IPS DF 6.9 (cell line): ENCODE results near the gene ATF7IP.

Experiments
- DNase-seq: peaks from one replicate; pipeline ENCODE4 v3.0.0-alpha.2; 2013; ENCODE audit warnings: low read depth, low spot score
- H3K27ac ChIP-seq: one replicate; pipeline ENCODE4 v1.5.1; 2013; ENCODE audit warnings: low read length, control low read depth
- H3K27me3 ChIP-seq: 2 replicates; pipeline ENCODE4 v1.6.1; 2013; ENCODE audit warnings: mild to moderate bottlenecking, low read length; ENCODE audit not compliant: control insufficient read depth, insufficient read depth
- H3K36me3 ChIP-seq: 2 replicates; pipeline ENCODE4 v1.6.1; 2013; ENCODE audit warnings: low read length; ENCODE audit not compliant: control insufficient read depth, insufficient read depth
- H3K4me1 ChIP-seq: 2 replicates; pipeline ENCODE4 v1.6.1; 2013; ENCODE audit warnings: low read length; ENCODE audit not compliant: control insufficient read depth, insufficient read depth
- H3K4me3 ChIP-seq: 2 replicates; pipeline ENCODE4 v1.5.1; 2013; ENCODE audit warnings: mild to moderate bottlenecking, low read length
- H3K9me3 ChIP-seq: 2 replicates; pipeline ENCODE4 v1.6.1; 2013; ENCODE audit warnings: low read length, inconsistent platforms; ENCODE audit not compliant: control insufficient read depth, insufficient read depth
- WGBS: extraction: QIAGEN DNeasy Blood & Tissue Kit; methylation state at CpG from one replicate; pipeline ENCODE4 v1.1.7; 2013; ENCODE audit warnings: mixed read lengths, missing lambda C conversion rate; ENCODE audit not compliant: insufficient read length, insufficient coverage; 5-methylcytosine and 5-hydroxymethylcytosine counted together

ATF7IP gene

DNA sequence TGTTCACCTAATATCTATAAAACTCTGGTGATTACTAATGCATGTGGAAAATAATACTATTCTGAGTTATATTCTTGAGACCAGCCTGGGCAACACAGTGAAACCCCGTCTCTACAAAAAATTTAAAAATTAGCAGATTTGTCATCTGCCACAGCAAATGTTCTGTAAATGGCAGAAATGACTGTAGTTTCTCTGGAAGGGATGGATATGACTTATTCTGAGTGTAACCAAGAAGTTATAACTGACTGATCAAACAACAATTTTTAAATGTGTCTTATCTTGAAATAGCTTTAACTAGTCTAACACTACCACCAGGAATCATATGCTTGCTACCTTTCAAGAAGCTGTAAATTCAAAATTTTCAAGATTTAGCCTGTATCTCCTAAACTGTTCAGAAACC is 113.5 kb downstream of the ATF7IP start:
- H3K4me3 ChIP-seq: no peak overlapping the region
- WGBS: no CpG with 5 or more reads among the region's 1 CpG
- H3K27me3 ChIP-seq: no peaks in the 10 kb centered on the region
- H3K36me3 ChIP-seq: peaks cover 17% of the 10 kb centered on the region; the same call in 1 of the 2 replicates
- no peak overlapping the region for H3K27ac ChIP-seq
- no peak for DNase-seq
- H3K9me3 ChIP-seq: no peaks in the 10 kb centered on the region
- no peaks in the 10 kb centered on the region for H3K4me1 ChIP-seq

DNA sequence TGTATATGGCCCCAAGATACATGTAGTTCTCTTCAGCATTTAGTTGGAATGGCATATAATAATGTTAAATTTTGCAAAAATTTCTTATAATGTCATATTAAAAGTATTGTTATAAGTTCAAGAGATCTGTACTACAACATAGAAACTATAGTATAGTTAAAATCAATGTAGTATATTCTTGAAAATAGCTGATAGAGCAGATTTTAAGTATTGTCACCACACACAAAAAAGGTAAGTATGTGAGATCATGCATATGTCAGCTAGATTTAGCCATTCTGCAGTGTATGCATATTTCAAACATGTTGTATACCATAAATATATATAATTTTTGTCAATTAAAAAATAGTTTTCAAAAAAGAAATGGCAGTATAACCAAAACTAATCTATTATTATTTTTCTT is 115.7 kb downstream of the ATF7IP start:
- Histone ChIP-seq H3K4me1 (no peaks in the 10 kb centered on the region), H3K9me3 (no peaks in the 10 kb centered on the region), H3K4me3 (no peak overlapping the region), H3K27ac (no peak overlapping the region), H3K36me3 (peaks cover 27% of the 10 kb centered on the region; the same call in 1 of the 2 replicates), H3K27me3 (no peaks in the 10 kb centered on the region)
- no peak for DNase-seq

- no peak overlapping the region for H3K4me3 ChIP-seq
- no CpG with 5 or more reads among the region's 1 CpG for WGBS
- DNase-seq: no peak
- no peaks in the 10 kb centered on the region for H3K27me3 ChIP-seq
- H3K36me3 ChIP-seq: peaks cover 28% of the 10 kb centered on the region; the same call in 1 of the 2 replicates
- no peaks in the 10 kb centered on the region for H3K4me1 ChIP-seq
- H3K27ac ChIP-seq: no peak overlapping the region
- H3K9me3 ChIP-seq: no peaks in the 10 kb centered on the region
Measured at GRCh38 chr12:14482361-14482760, 116.9 kb downstream of the ATF7IP start.

- peaks cover 28% of the 10 kb centered on the region; the same call in 1 of the 2 replicates for H3K36me3 ChIP-seq
- H3K9me3 ChIP-seq: no peaks in the 10 kb centered on the region
- WGBS: no CpG with 5 or more reads among the region's 2 CpGs
- DNase-seq: no peak
- no peaks in the 10 kb centered on the region for H3K27me3 ChIP-seq
- H3K4me1 ChIP-seq: no peaks in the 10 kb centered on the region
- H3K27ac ChIP-seq: no peak overlapping the region
- no peak overlapping the region for H3K4me3 ChIP-seq
Measured at GRCh38 chr12:14482886-14483285, 117.4 kb downstream of the ATF7IP start.

GRCh38 chr12:14495326-14495725 is 129.8 kb downstream of the ATF7IP start:
- DNase-seq: no peak
- Histone ChIP-seq H3K4me3 (no peak overlapping the region), H3K27ac (no peak overlapping the region), H3K36me3 (peaks cover 8% of the 10 kb centered on the region; the same call in 1 of the 2 replicates), H3K9me3 (no peaks in the 10 kb centered on the region), H3K27me3 (no peaks in the 10 kb centered on the region), H3K4me1 (no peaks in the 10 kb centered on the region)
- no CpG with 5 or more reads among the region's 2 CpGs for WGBS

- Histone ChIP-seq H3K27ac (no peak overlapping the region), H3K9me3 (no peaks in the 10 kb centered on the region), H3K4me3 (no peak overlapping the region), H3K36me3 (no peaks in the 10 kb centered on the region), H3K27me3 (no peaks in the 10 kb centered on the region), H3K4me1 (no peaks in the 10 kb centered on the region; the same call in 1 of the 2 replicates)
- WGBS: no CpG with 5 or more reads among the region's 6 CpGs
- no peak for DNase-seq
Measured at GRCh38 chr12:14505626-14506596, 140.4 kb downstream of the ATF7IP start.

DNA sequence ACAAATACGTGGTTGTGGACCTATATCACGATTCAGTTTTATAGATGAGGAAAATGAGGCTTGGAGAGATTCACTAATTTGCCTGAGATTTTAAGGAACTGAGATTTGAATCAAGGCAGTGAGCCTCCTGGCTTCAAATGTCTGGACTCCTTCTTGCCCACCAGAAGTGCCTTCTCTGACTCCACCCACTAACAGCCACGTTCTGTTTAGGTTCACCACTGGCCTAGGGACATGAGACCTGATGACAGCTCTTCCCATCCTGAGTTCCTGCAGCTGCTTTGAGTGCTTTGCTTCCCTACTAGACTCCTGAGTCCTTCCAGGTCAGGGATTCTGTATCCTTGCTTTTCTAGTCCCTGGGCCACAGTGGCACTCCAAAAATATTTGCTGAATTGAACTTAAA is 145.1 kb downstream of the ATF7IP start:
- Histone ChIP-seq H3K36me3 (no peaks in the 10 kb centered on the region), H3K4me1 (no peaks in the 10 kb centered on the region), H3K4me3 (no peak overlapping the region), H3K27me3 (no peaks in the 10 kb centered on the region), H3K9me3 (no peaks in the 10 kb centered on the region), H3K27ac (no peak overlapping the region)
- no CpG with 5 or more reads among the region's 3 CpGs for WGBS
- DNase-seq: no peak

GRCh38 chr12:14514154-14514842 is 148.8 kb downstream of the ATF7IP start:
- H3K4me3 ChIP-seq: no peak overlapping the region
- peak; percentile 52 for DNase-seq
- H3K27me3 ChIP-seq: no peaks in the 10 kb centered on the region
- H3K27ac ChIP-seq: no peak overlapping the region
- WGBS: no CpG with 5 or more reads among the region's 4 CpGs
- no peaks in the 10 kb centered on the region for H3K36me3 ChIP-seq
- no peaks in the 10 kb centered on the region for H3K9me3 ChIP-seq
- no peaks in the 10 kb centered on the region for H3K4me1 ChIP-seq

- H3K9me3 ChIP-seq: no peaks in the 10 kb centered on the region
- H3K36me3 ChIP-seq: no peaks in the 10 kb centered on the region
- DNase-seq: no peak
- no CpG with 5 or more reads among the region's 1 CpG for WGBS
- H3K27me3 ChIP-seq: no peaks in the 10 kb centered on the region
- H3K4me1 ChIP-seq: no peaks in the 10 kb centered on the region
- no peak overlapping the region for H3K4me3 ChIP-seq
- H3K27ac ChIP-seq: no peak overlapping the region
Measured at GRCh38 chr12:14514946-14515345, 149.5 kb downstream of the ATF7IP start.

GRCh38 chr12:14521822-14522221 is 156.3 kb downstream of the ATF7IP start:
- Histone ChIP-seq H3K27me3 (no peaks in the 10 kb centered on the region), H3K36me3 (no peaks in the 10 kb centered on the region), H3K4me3 (no peak overlapping the region), H3K27ac (no peak overlapping the region), H3K4me1 (no peaks in the 10 kb centered on the region), H3K9me3 (no peaks in the 10 kb centered on the region)
- no peak for DNase-seq
